Measurements from ENCODE around the gene AGBL1.
"Not testable (repeated sequence)": the region's sequence is repeated elsewhere in the genome, so short reads cannot be mapped to it uniquely, and the experiment has no call there.

The AGBL1 gene

DNA sequence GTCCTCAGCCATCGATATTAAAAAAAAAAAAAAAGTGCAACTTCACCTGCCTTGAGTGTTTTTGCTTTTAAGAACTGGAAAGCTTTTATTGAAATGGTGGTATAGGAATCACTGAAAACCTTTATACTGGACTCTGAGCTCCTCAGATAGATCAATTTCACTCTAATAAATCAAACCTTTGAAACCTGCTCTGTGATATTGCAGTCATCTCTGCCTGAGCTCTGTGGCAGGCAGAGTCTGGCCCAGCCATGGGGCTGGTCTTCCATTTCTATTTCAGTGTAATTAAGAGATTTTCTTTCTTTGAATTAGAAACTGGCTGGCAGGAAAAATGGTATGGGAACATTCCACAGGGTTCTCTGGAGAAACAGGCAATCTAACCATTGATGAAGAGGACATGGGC, 762.5 kb downstream of the AGBL1 start:
- DNase-seq, result no peak

GRCh38 chr15:86846036-86846435, 766.4 kb downstream of the AGBL1 start:
- no peak for DNase-seq

- DNase-seq, result no peak
Observed at GRCh38 chr15:86849136-86849535, 769.5 kb downstream of the AGBL1 start.

- DNase-seq, result no peak
Observed at GRCh38 chr15:86849558-86850285, 770.1 kb downstream of the AGBL1 start.

- DNase-seq, result no peak
Observed at GRCh38 chr15:86850939-86851338, 771.3 kb downstream of the AGBL1 start.

DNA sequence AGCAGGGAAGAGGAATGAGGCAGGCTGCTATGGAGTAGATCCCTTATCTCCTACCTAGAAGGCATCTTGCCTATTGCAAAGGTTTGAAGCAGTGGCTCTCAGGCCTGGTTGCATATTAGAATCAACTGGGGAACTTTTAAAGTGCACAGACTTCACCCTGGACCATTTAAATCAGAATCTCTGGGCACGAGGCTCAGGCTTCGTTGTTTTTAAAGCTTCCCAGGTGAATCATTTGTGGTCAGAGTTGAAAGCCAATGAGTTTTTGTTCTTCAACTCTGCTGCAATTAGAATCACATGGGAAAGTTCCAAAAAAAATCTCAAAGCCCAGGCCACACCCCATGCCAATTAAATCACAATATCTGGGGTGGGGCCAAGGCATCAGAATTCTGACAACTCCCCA, 773.1 kb downstream of the AGBL1 start:
- no peak for DNase-seq

DNA sequence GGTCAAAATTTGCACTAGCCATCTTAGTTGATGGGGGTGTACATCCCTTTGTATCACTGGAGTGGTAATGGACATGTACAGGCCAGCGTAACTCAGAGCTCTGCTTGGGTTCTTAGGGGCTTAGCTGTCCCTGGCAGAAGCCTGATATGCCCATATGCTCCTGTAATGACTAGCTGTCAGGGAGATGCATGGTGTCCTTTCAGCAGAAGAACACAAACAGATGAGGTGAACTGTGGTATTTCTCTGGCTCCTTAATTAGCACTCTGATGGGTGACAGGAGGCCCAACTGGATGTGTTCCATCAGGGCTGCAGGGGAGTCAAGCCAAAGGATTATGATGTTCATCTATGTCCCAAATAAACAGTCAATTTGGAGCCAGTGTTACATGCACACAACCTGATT, 774.5 kb downstream of the AGBL1 start:
- no peak for DNase-seq

- no peak for DNase-seq
Observed at GRCh38 chr15:86855307-86856291, 775.9 kb downstream of the AGBL1 start.

DNA sequence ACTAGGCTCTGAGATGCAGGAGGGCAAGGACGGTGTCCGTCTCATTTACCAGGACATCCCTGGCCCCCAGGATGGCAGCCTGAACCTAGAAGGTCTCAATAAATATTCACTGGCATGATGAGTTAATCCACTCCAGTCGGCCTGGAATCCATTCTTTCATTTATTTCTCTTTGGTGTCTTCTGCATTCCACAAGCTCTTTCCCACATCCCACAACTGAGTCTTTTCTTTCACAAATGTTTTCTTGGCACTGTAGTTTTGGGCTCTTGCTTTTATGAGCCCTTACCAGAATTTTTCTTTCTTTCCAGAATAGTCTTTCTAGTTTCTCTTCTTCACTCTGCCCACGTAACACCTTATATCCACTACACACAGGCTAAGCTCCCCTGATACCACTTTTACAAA, 778.0 kb downstream of the AGBL1 start:
- no peak for DNase-seq

- no peak for DNase-seq
Observed at GRCh38 chr15:86863226-86863915, 783.7 kb downstream of the AGBL1 start.

DNA sequence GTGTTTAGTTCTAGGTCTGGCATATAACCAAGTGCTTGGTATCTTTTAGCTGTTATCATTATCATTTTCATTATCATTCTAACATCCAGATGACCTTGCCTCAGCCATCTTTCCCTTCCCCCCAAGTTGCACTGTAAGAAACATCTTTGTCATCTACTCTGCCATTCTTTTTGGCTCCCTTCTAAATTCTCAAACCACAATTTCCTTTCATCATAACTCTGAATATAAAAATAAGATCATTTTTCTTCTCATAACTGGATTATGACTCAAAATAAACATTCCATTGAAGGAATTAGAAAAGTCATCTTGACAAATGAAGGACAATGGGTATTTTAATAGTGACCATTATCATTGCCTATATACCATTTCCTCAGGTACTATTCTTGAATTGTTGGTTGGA, 786.2 kb downstream of the AGBL1 start:
- no peak for DNase-seq

GRCh38 chr15:86870846-86871245, 791.2 kb downstream of the AGBL1 start:
- DNase-seq, result no peak

GRCh38 chr15:86871964-86872363, 792.3 kb downstream of the AGBL1 start:
- DNase-seq, result no peak

GRCh38 chr15:86872782-86873181, 793.1 kb downstream of the AGBL1 start:
- no peak for DNase-seq

DNA sequence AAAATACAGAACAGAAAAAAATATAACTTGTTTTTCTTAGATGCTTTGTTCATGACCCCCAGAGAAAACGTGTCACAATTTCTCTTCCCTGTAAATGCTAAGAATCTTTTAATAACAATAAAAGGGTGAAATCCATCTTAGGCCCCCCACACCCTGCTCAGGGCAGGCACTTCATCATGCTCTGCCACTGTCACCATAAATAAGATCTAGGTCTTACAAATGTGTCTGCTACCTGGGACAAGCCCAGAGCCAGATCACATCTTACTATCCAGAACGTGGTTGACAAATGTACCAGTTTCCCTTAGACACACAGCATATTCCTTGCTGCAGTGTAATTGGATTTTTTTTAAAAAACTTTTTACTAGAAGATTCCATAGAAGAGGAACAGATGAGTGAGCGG, 795.4 kb downstream of the AGBL1 start:
- no peak for DNase-seq

DNA sequence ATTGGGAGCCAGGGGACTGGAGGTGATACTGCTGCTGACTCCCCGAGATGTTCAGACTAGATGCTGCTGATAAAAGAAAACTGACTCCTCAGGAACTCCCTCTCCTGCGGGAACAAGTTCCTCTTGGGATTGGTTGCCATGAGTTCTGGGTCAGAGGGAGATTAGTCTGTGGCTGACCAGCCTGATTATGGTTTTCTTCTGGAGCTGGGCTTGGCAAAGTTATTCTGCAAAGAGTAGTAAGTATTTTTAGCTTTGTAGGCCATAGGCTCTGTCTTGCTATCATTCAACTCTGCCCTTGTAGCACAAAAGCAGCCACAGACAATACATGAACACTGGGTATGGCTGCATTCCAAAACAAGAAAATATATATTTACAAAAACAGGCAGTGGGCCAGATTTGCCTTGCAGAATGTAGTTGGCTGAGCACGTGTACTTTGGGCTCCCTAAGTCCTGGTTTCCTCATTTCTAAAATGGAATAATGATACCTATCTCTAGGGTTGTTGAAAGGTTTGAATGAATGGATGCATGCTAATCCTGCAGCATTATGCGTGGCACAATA, 796.8 kb downstream of the AGBL1 start:
- DNase-seq, result no peak

DNA sequence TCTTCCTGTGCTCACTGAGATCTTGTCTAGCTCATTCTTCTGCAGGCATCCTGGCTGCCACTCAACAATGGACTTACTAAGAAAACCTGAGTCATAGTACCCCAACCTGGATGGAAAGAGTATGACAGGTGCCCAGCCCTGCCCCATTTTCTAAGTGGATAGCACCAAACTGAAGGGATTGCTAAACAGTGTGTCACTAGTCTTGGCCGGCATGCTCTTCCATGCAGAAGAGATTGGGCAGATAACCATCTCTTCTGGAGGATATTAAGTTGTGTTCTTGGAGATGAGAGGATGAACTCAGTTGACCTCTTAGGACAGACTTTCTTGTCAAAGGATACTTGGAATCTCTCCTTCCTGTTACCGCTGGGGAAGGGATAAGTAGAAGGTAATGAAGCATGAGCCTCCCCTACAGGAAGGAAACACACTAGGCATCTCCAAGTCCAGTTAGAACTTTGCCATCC, 797.5 kb downstream of the AGBL1 start:
- no peak for DNase-seq

GRCh38 chr15:86878844-86879243, 799.2 kb downstream of the AGBL1 start:
- DNase-seq, result not testable (repeated sequence)

DNA sequence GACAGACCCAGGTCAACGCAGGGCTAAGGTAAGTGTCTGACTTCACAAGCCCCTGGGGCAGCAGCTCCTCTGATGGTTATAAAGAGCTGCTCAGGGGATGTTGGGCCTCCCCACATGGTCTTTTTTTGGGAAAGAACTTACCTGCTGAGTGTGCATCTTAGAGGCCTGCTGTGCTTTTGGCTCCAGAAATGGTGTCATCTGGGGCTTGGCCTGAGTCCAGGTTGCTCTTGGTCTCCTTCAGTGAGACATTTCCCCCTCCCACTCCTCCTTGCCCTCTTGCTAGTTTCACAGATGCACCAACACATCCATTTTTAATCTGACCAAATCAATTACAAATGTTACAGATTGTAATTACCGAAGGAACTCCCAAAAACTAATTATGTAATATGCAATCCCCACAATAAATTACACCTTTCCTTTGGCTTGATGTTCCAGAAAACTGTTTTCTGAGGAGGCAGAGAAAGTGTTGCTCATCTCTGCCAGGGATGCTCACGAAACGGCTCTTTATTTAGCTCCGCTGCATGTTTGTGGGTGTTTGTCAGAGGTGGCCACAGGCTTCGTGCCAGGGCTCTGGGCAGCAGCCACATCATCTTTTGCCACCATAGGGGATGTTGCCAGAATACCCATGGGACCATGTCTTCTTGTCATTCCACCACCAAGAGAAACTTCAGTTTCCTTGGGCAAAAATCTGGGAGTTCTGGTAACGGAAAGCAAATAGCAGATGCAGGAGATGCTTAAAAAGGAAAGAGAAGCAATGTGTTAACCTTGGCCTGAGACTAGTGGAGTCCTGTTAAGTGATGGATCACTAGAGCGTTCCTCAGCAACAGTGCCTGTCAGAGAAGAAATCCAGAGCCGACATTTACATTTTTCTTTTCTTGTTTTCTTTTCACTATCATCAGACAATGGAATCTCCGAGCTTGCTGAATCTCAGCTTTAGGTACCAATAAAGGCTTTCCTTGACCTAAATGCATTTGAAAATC, 799.9 kb downstream of the AGBL1 start:
- no peak for DNase-seq

DNA sequence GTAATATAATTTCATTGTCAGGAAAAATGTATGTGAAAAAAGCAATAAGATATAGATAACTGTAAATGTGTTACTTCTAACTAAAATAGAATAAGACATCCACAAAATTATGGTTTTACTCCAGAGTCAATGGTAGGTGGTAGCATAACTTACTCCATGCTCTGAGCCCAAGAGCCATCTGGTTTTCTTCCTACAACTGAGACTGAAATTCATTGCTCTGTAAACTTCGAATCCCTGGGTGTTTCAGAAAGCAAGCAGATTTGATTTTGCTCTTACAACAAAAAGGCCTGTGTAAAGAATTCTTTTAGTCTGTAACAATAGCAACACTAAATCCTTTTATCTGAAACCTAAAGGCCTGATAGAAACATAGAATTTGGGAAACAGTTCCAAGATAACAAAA, 805.9 kb downstream of the AGBL1 start:
- DNase-seq, result no peak

- no peak for DNase-seq
Observed at GRCh38 chr15:86892774-86893449, 813.2 kb downstream of the AGBL1 start.

All from CD4-positive, alpha-beta T cell treated with Interleukin-10 for 1 hour (primary cell).